ENCODE measurements around the gene SDK1.

The SDK1 gene

DNA sequence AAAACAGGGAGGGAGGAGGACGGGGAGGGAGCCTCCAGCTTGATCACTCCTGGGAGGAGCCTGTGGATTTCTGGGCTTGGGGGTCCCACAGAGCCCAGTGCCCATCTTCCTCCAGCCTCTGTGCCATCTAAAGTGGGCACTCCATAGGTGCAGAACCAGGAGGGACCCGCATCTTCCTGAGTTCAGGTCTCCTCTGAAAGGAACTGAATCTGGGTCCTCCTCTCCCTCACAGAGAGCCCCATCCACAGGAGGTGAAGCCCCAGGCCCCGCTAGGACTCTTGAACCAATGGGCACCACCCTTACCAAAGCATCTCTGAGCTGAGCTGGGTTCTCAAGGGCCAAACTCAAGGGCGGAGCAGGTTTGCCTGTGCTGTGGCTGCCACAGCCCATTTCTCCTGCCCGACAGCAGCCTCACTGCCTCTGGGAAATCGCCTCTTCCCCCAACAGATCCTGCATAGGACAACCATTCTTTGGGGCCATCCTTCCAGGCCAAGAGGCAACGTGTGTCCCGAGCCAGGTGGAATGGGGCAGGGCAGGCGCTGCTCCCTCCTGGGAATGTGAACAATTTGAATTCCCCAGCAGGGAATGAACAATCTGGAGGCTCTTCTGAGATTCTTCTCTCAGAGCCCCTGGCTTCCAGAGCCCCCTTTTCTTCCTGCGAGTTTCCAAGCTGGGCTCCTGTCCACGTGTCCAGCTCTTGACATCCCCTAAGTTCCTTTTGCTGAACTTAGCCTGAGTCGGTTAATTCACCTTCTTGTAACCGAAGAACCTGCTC lies 970.1 kb downstream of the SDK1 start:
- no peaks in the 10 kb centered on the region for H3K27me3 ChIP-seq (ENCODE audit: control insufficient read depth, insufficient read depth, low read length)
- TF ChIP-seq, protein P1, sequence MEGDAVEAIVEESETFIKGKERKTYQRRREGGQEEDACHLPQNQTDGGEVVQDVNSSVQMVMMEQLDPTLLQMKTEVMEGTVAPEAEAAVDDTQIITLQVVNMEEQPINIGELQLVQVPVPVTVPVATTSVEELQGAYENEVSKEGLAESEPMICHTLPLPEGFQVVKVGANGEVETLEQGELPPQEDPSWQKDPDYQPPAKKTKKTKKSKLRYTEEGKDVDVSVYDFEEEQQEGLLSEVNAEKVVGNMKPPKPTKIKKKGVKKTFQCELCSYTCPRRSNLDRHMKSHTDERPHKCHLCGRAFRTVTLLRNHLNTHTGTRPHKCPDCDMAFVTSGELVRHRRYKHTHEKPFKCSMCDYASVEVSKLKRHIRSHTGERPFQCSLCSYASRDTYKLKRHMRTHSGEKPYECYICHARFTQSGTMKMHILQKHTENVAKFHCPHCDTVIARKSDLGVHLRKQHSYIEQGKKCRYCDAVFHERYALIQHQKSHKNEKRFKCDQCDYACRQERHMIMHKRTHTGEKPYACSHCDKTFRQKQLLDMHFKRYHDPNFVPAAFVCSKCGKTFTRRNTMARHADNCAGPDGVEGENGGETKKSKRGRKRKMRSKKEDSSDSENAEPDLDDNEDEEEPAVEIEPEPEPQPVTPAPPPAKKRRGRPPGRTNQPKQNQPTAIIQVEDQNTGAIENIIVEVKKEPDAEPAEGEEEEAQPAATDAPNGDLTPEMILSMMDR (IDR thresholded peaks at IDR 0.05): no peak

GRCh38 chr7:4271716-4272015 lies 970.6 kb downstream of the SDK1 start:
- H3K27me3 ChIP-seq (ENCODE audit: control insufficient read depth, insufficient read depth, low read length): no peaks in the 10 kb centered on the region
- H3K79me2 ChIP-seq: no peaks in the 10 kb centered on the region
- H3K9ac ChIP-seq: no peak overlapping the region
- H3K9me3 ChIP-seq (ENCODE audit: control insufficient read depth, low read length): no peaks in the 10 kb centered on the region
- H2AFZ ChIP-seq: no peak overlapping the region
- no peak overlapping the region for H3K4me2 ChIP-seq (ENCODE audit: low read length)
- H3K36me3 ChIP-seq (ENCODE audit: control insufficient read depth, insufficient read depth, low read length): no peaks in the 10 kb centered on the region
- no peak overlapping the region for H3K4me3 ChIP-seq (ENCODE audit: low read depth, low read length)
- no peak overlapping the region for H3K27ac ChIP-seq
- TF ChIP-seq, protein P1 (IDR thresholded peaks at IDR 0.05): no peak
- H3K4me1 ChIP-seq: no peaks in the 10 kb centered on the region

More for the DNA sequence above, 970.1 kb downstream of the SDK1 start:
- H3K4me2 ChIP-seq (ENCODE audit: low read length): no peak overlapping the region
- no peak overlapping the region for H3K9ac ChIP-seq
- H3K4me3 ChIP-seq (ENCODE audit: low read depth, low read length): no peak overlapping the region
- H3K79me2 ChIP-seq: no peaks in the 10 kb centered on the region
- no peaks in the 10 kb centered on the region for H3K9me3 ChIP-seq (ENCODE audit: control insufficient read depth, low read length)
- H3K4me1 ChIP-seq: no peaks in the 10 kb centered on the region
- H3K27ac ChIP-seq: no peak overlapping the region
- H2AFZ ChIP-seq: no peak overlapping the region
- H3K36me3 ChIP-seq (ENCODE audit: control insufficient read depth, insufficient read depth, low read length): no peaks in the 10 kb centered on the region

- TF ChIP-seq, protein P1 (IDR thresholded peaks at IDR 0.05): no peak
- H3K4me3 ChIP-seq (ENCODE audit: low read depth, low read length): no peak overlapping the region
Measured at GRCh38 chr7:4272141-4272540, 971.1 kb downstream of the SDK1 start.

GRCh38 chr7:4273566-4274230 lies 972.6 kb downstream of the SDK1 start:
- TF ChIP-seq, protein P1 (IDR thresholded peaks at IDR 0.05): no peak
- Histone ChIP-seq H3K9me3 (ENCODE audit: control insufficient read depth, low read length) (no peaks in the 10 kb centered on the region), H3K79me2 (no peaks in the 10 kb centered on the region), H3K4me2 (ENCODE audit: low read length) (no peak overlapping the region), H2AFZ (no peak overlapping the region), H3K27me3 (ENCODE audit: control insufficient read depth, insufficient read depth, low read length) (no peaks in the 10 kb centered on the region), H3K4me3 (ENCODE audit: low read depth, low read length) (no peak overlapping the region), H3K9ac (no peak overlapping the region), H3K36me3 (ENCODE audit: control insufficient read depth, insufficient read depth, low read length) (no peaks in the 10 kb centered on the region), H3K27ac (no peak overlapping the region), H3K4me1 (no peaks in the 10 kb centered on the region)

More at GRCh38 chr7:4272141-4272540, 971.1 kb downstream of the SDK1 start:
- Histone ChIP-seq H3K4me2 (ENCODE audit: low read length) (no peak overlapping the region), H2AFZ (no peak overlapping the region), H3K9ac (no peak overlapping the region), H3K9me3 (ENCODE audit: control insufficient read depth, low read length) (no peaks in the 10 kb centered on the region), H3K36me3 (ENCODE audit: control insufficient read depth, insufficient read depth, low read length) (no peaks in the 10 kb centered on the region), H3K27me3 (ENCODE audit: control insufficient read depth, insufficient read depth, low read length) (no peaks in the 10 kb centered on the region), H3K79me2 (no peaks in the 10 kb centered on the region), H3K27ac (no peak overlapping the region), H3K4me1 (no peaks in the 10 kb centered on the region)

All from parathyroid adenoma (tissue), 2 donors.